ENCODE data around the gene HEATR5A.

- TF ChIP-seq TAF1 (IDR thresholded peaks at IDR 0.05; ENCODE audit: low read depth) (no peak), EP300 (IDR thresholded peaks at IDR 0.05; ENCODE audit: borderline replicate concordance) (no peak), EGR1 (IDR thresholded peaks at IDR 0.05) (no peak)
Measured at GRCh38 chr14:31307618-31308017, 112.7 kb downstream of the HEATR5A start.

Measured in Ishikawa (cell line).